ENCODE data around the gene MGAT5.
A peak's percentile ranks its signal among the peaks of the same experiment; 100 is the strongest.

The MGAT5 gene

DNA sequence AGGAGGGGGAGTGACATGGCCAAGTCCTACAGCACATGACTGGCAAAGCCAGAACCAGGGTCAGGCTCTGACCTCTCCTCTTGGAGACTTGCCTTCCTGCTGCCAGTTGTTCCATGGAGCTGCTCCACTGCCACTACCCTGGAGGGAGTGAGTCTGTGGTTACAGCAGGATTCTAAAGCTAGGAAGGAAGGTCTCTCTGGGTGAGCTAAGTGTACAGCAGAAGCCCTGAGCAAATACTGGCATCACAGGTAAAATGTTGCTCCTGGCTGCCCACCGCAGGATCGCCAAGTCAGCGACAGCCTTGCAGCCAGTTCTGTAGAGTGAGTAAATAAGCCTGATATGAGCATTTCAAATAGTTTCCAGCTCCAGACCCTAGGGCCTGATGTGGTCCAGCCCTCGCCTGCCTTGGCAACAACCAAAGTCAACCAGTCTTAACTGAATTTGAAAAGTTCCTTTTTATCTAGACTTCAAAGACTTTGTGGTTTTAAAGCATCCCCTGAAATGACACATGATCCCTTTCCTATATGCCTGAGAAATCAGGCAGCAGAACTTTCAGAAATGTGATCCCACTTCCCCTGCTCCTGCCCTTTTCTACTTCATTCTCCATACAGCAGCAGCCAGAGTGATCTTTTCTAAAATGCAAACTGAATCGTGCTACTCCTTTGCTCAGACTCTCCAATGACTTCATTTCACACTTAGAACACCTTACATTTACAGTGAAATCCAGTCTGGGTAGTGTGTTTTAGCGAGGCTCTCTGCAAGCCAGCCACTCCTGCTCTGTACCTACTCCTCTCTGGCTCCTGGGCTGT is 114.3 kb downstream of the MGAT5 start:
- no peak overlapping the region for H3K4me3 ChIP-seq (ENCODE audit: low read length)
- TF ChIP-seq, protein P1, sequence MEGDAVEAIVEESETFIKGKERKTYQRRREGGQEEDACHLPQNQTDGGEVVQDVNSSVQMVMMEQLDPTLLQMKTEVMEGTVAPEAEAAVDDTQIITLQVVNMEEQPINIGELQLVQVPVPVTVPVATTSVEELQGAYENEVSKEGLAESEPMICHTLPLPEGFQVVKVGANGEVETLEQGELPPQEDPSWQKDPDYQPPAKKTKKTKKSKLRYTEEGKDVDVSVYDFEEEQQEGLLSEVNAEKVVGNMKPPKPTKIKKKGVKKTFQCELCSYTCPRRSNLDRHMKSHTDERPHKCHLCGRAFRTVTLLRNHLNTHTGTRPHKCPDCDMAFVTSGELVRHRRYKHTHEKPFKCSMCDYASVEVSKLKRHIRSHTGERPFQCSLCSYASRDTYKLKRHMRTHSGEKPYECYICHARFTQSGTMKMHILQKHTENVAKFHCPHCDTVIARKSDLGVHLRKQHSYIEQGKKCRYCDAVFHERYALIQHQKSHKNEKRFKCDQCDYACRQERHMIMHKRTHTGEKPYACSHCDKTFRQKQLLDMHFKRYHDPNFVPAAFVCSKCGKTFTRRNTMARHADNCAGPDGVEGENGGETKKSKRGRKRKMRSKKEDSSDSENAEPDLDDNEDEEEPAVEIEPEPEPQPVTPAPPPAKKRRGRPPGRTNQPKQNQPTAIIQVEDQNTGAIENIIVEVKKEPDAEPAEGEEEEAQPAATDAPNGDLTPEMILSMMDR (IDR thresholded peaks at IDR 0.05; ENCODE audit: insufficient read depth, low read depth, low read length, missing control alignments), result no peak
- DNase-seq (ENCODE audit: low read depth), result no peak

DNA sequence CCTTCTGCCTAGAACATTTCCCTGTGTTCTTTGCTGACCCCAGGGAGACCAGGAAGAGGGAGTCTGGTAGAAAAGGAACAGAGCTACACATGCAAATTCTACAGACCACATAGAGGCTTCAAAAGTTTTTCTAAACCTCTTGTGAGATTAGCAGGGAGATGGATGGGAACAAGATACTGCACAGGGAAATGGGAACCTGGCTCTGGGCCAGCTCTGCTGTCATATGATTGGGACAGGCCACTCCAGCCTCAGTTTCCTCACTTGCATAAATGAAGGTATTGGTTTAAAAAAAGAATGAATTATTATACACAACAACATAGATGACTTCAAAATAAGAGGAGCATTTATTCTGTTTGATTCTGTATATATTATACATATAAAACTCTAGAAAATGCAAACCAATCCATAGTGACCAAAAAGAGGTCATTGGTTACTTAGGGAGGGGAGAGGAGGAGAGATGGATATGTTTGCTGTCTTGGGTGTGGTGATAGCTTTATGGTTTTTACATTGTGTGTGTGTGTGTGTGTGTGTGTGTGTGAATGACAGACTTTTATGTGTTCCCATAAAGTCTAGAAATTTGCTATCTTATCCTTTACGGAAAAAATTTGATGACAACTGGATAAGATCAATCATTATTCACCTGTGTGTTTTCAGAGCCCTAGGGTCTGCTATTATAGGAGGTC is 115.5 kb downstream of the MGAT5 start:
- DNase-seq (ENCODE audit: low read depth), result no peak
- TF ChIP-seq, protein P1 (IDR thresholded peaks at IDR 0.05; ENCODE audit: insufficient read depth, low read depth, low read length, missing control alignments), result no peak
- no peak overlapping the region for H3K4me3 ChIP-seq (ENCODE audit: low read length)

DNA sequence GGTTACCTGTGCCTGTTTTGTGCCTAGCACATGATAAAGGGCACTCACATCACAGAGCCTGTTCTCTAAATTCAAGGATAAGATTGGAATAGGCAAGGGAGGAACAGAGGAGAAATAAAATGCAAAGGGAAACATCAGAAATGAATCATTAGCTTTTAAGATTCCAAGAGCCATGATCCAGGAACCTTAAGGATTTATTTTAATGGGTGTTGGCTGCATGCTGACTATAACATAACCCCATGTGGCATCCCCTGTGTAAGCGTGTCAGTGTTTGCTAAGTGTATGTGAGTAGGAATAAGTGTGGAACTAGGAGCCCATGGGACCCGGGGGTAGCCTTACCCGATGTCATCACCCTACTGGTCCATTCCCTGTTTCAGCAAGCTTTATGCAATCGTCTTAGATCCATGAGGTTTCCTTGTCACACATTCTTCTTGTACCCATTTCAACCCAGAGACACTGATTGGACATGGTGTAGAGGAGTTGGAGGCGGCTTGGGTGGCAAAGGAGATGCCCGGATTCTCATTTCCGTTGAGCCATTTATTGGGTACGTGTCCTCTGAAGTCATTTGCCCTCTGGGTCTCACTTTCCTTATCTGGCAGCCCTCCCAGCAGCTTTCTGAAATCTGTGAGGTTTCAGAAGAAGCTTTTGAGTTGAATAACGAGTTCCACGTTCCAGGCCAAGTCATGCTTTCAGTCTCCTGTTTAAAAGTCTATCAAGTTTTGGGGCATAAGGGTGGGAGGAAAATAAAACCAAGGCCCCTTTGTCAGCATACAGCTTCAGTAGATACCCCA is 117.0 kb downstream of the MGAT5 start:
- H3K4me3 ChIP-seq (ENCODE audit: low read length), result no peak overlapping the region
- peak; percentile 38 for DNase-seq (ENCODE audit: low read depth)
- TF ChIP-seq, protein P1 (IDR thresholded peaks at IDR 0.05; ENCODE audit: insufficient read depth, low read depth, low read length, missing control alignments), result no peak

DNA sequence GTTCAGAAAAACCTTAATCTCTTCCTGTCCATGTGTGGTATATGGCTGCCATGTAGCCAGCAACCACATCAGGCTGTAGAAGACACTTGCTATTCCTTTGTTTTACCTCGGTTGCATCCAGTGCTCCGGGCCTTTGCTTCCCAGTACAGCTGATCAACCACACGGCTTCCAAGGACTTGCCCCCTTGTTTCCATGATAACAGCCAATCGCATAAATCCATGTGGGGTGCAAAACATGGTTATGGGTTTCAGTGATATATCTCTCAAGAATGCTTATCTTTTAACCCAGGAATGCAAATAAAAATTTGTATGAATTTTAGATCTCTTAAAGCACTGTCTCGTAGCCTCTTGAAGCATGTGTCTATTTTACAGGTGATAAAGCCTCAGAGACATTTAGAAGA is 118.3 kb downstream of the MGAT5 start:
- H3K4me3 ChIP-seq (ENCODE audit: low read length), result no peak overlapping the region
- TF ChIP-seq, protein P1 (IDR thresholded peaks at IDR 0.05; ENCODE audit: insufficient read depth, low read depth, low read length, missing control alignments), result no peak
- no peak for DNase-seq (ENCODE audit: low read depth)

DNA sequence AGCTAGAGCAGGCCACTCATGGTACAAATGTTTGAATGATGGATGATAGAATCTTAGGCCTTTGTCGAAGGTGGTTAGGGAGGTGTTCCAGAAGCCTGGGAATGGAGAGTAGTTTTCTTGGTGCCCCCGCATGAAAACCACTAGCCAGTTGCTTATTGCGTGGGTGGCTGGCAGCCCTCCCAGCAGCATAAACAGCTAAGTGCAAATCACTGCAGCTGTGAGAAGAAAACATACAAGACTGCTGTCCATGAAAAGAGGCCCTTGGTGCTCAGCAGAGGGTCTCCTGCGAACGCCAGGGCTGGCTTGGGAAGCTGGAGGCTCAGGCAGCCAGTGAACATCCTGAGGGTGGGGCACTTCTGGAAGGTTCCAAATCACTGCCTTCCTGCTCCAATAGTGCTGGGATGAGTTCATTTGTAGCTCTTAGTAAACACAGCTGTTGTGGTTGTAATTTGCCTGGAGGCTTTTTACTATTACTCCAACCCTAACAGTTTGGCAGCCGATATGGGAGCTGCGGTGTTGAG is 118.8 kb downstream of the MGAT5 start:
- DNase-seq (ENCODE audit: low read depth), result peak; percentile 76
- no peak overlapping the region for H3K4me3 ChIP-seq (ENCODE audit: low read length)
- TF ChIP-seq, protein P1 (IDR thresholded peaks at IDR 0.05; ENCODE audit: insufficient read depth, low read depth, low read length, missing control alignments), result no peak

DNA sequence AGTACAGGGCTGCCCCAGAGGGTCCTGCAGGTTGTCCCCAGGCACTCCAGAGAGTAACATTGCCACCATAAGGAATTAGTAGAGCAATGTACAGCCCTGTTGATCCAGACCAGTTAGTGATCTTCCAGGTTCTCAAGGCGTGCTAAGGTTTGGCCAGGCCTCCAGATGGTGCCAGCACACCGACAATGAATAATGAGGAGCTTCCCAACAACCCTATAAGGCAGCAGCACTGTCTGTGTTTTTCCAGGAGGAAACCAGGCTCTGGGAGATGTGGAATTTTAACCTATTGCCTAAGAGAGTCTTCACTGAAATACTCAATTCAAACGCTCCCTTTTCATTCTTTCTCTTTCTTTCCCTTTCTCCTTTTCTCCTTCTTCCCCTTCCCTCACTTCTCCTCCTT is 122.1 kb downstream of the MGAT5 start:
- peak; percentile 71 for DNase-seq (ENCODE audit: low read depth)
- TF ChIP-seq, protein P1 (IDR thresholded peaks at IDR 0.05; ENCODE audit: insufficient read depth, low read depth, low read length, missing control alignments), result peak; percentile 73
- no peak overlapping the region for H3K4me3 ChIP-seq (ENCODE audit: low read length)

Measured in epithelial cell of esophagus (primary cell).